ENCODE data around the gene GNB1L.

The GNB1L gene

GRCh38 chr22:19863571-19863970 lies 8.9 kb upstream of the GNB1L start:
- TF ChIP-seq CTCF (IDR thresholded peaks at IDR 0.05; ENCODE audit: low read depth, low read length), result no peak
- no peak overlapping the region for H3K4me3 ChIP-seq (ENCODE audit: low read depth, low read length)

GRCh38 chr22:19862619-19863246 lies 8.1 kb upstream of the GNB1L start:
- no peak for TF ChIP-seq CTCF (IDR thresholded peaks at IDR 0.05; ENCODE audit: low read depth, low read length)
- H3K4me3 ChIP-seq (ENCODE audit: low read depth, low read length), result no peak overlapping the region

GRCh38 chr22:19859861-19860510 lies 5.3 kb upstream of the GNB1L start:
- H3K4me3 ChIP-seq (ENCODE audit: low read depth, low read length), result no peak overlapping the region
- TF ChIP-seq CTCF (IDR thresholded peaks at IDR 0.05; ENCODE audit: low read depth, low read length), result no peak

GRCh38 chr22:19857382-19857781 lies 2.7 kb upstream of the GNB1L start:
- no peak for TF ChIP-seq CTCF (IDR thresholded peaks at IDR 0.05; ENCODE audit: low read depth, low read length)
- H3K4me3 ChIP-seq (ENCODE audit: low read depth, low read length), result no peak overlapping the region

- H3K4me3 ChIP-seq (ENCODE audit: low read depth, low read length), result peak overlapping the region; percentile 95
- no peak for TF ChIP-seq CTCF (IDR thresholded peaks at IDR 0.05; ENCODE audit: low read depth, low read length)
Measured at GRCh38 chr22:19855504-19856409, 1.1 kb upstream of the GNB1L start.

- TF ChIP-seq CTCF (IDR thresholded peaks at IDR 0.05; ENCODE audit: low read depth, low read length), result no peak
- H3K4me3 ChIP-seq (ENCODE audit: low read depth, low read length), result peak overlapping the region; percentile 95
Measured at GRCh38 chr22:19853879-19854777, 546 bp downstream of the GNB1L start.
